ENCODE data around the gene TRIM14. TPM values are rescaled to one million over a fixed set of nuclear protein-coding genes. Genes with fewer than 3 reads are reported as not detected.
"Not testable (repeated sequence)": the region's sequence is repeated elsewhere in the genome, so short reads cannot be mapped to it uniquely, and the experiment has no call there.

TRIM14 gene
- total RNA-seq, 1 donor from 2014 or later = 13.8 TPM

GRCh38 chr9:98108531-98109031 is 10.4 kb downstream of the TRIM14 start:
- DNase-seq (ENCODE audit: low spot score) = no peak

- no peak for DNase-seq (ENCODE audit: low spot score)
Measured at GRCh38 chr9:98107926-98108325, 11.1 kb downstream of the TRIM14 start.

GRCh38 chr9:98105006-98105405 is 14.0 kb downstream of the TRIM14 start:
- no peak for DNase-seq (ENCODE audit: low spot score)

- DNase-seq (ENCODE audit: low spot score) = no peak
Measured at GRCh38 chr9:98104445-98104881, 14.6 kb downstream of the TRIM14 start.

- no peak for DNase-seq (ENCODE audit: low spot score)
Measured at GRCh38 chr9:98101868-98102273, 17.2 kb downstream of the TRIM14 start.

- DNase-seq (ENCODE audit: low spot score) = no peak
Measured at GRCh38 chr9:98101416-98101815, 17.6 kb downstream of the TRIM14 start.

GRCh38 chr9:98100456-98100855 is 18.6 kb downstream of the TRIM14 start:
- no peak for DNase-seq (ENCODE audit: low spot score)

- no peak for DNase-seq (ENCODE audit: low spot score)
Measured at GRCh38 chr9:98099898-98100297, 19.1 kb downstream of the TRIM14 start.

GRCh38 chr9:98099346-98099745 is 19.7 kb downstream of the TRIM14 start:
- DNase-seq (ENCODE audit: low spot score) = no peak

GRCh38 chr9:98097836-98098235 is 21.2 kb downstream of the TRIM14 start:
- no peak for DNase-seq (ENCODE audit: low spot score)

- no peak for DNase-seq (ENCODE audit: low spot score)
Measured at GRCh38 chr9:98096091-98096490, 22.9 kb downstream of the TRIM14 start.

- no peak for DNase-seq (ENCODE audit: low spot score)
Measured at GRCh38 chr9:98095401-98095800, 23.6 kb downstream of the TRIM14 start.

- no peak for DNase-seq (ENCODE audit: low spot score)
Measured at GRCh38 chr9:98094851-98095250, 24.2 kb downstream of the TRIM14 start.

GRCh38 chr9:98094316-98094715 is 24.7 kb downstream of the TRIM14 start:
- no peak for DNase-seq (ENCODE audit: low spot score)

- no peak for DNase-seq (ENCODE audit: low spot score)
Measured at GRCh38 chr9:98092613-98092931, 26.4 kb downstream of the TRIM14 start.

GRCh38 chr9:98091735-98092612 is 27.0 kb downstream of the TRIM14 start:
- no peak for DNase-seq (ENCODE audit: low spot score)

GRCh38 chr9:98090674-98091073 is 28.3 kb downstream of the TRIM14 start:
- DNase-seq (ENCODE audit: low spot score) = not testable (repeated sequence)

GRCh38 chr9:98087420-98088354 is 31.3 kb downstream of the TRIM14 start:
- no peak for DNase-seq (ENCODE audit: low spot score)

GRCh38 chr9:98086461-98086860 is 32.6 kb downstream of the TRIM14 start:
- no peak for DNase-seq (ENCODE audit: low spot score)

- no peak for DNase-seq (ENCODE audit: low spot score)
Measured at GRCh38 chr9:98085944-98086343, 33.1 kb downstream of the TRIM14 start.

- no peak for DNase-seq (ENCODE audit: low spot score)
Measured at GRCh38 chr9:98085058-98085457, 34.0 kb downstream of the TRIM14 start.

GRCh38 chr9:98084396-98084795 is 34.6 kb downstream of the TRIM14 start:
- DNase-seq (ENCODE audit: low spot score) = no peak

All from mesenteric fat pad (tissue), 1 donor.